Non-pigmented ciliary epithelial cell (primary cell): ENCODE data around the gene RASA1.

ENCODE experiments used
- DNase-seq: peaks from one replicate; pipeline ENCODE4 v3.0.0-alpha.2; 2010; ENCODE audit warnings: low read depth

Gene RASA1

GRCh38 chr5:87403899-87404298 lies 136.2 kb downstream of the RASA1 start:
- no peak for DNase-seq

- DNase-seq, result no peak
Measured at GRCh38 chr5:87404359-87404758, 136.7 kb downstream of the RASA1 start.

- DNase-seq, result no peak
Measured at GRCh38 chr5:87405472-87406155, 137.9 kb downstream of the RASA1 start.

GRCh38 chr5:87408204-87408603 lies 140.5 kb downstream of the RASA1 start:
- DNase-seq, result no peak

- DNase-seq, result no peak
Measured at GRCh38 chr5:87410931-87411330, 143.2 kb downstream of the RASA1 start.

- DNase-seq, result no peak
Measured at GRCh38 chr5:87411586-87411972, 143.9 kb downstream of the RASA1 start.

GRCh38 chr5:87411973-87412629 lies 144.4 kb downstream of the RASA1 start:
- DNase-seq, result no peak

GRCh38 chr5:87412630-87413342 lies 145.1 kb downstream of the RASA1 start, which contains the start of gene CCNH:
TSS of gene CCNH (minus strand) at chr5:87412930. CDS start at chr5:87412794, 136 bp downstream.
- DNase-seq, result peak; percentile 94

GRCh38 chr5:87413343-87413645 lies 145.6 kb downstream of the RASA1 start:
- DNase-seq, result no peak

GRCh38 chr5:87418506-87418905 lies 150.8 kb downstream of the RASA1 start:
- no peak for DNase-seq

GRCh38 chr5:87421307-87421706 lies 153.6 kb downstream of the RASA1 start:
- DNase-seq, result no peak

- DNase-seq, result no peak
Measured at GRCh38 chr5:87423755-87424154, 156.1 kb downstream of the RASA1 start.

GRCh38 chr5:87430863-87431457 lies 163.3 kb downstream of the RASA1 start:
- no peak for DNase-seq

GRCh38 chr5:87432460-87432859 lies 164.8 kb downstream of the RASA1 start:
- no peak for DNase-seq

GRCh38 chr5:87433945-87434344 lies 166.3 kb downstream of the RASA1 start:
- DNase-seq, result no peak

- DNase-seq, result no peak
Measured at GRCh38 chr5:87434461-87434860, 166.8 kb downstream of the RASA1 start.

- no peak for DNase-seq
Measured at GRCh38 chr5:87435144-87435694, 167.5 kb downstream of the RASA1 start.

GRCh38 chr5:87437724-87438123 lies 170.0 kb downstream of the RASA1 start:
- no peak for DNase-seq

- DNase-seq, result no peak
Measured at GRCh38 chr5:87438231-87438630, 170.5 kb downstream of the RASA1 start.
